ENCODE results near the gene STK11.

STK11 gene

DNA sequence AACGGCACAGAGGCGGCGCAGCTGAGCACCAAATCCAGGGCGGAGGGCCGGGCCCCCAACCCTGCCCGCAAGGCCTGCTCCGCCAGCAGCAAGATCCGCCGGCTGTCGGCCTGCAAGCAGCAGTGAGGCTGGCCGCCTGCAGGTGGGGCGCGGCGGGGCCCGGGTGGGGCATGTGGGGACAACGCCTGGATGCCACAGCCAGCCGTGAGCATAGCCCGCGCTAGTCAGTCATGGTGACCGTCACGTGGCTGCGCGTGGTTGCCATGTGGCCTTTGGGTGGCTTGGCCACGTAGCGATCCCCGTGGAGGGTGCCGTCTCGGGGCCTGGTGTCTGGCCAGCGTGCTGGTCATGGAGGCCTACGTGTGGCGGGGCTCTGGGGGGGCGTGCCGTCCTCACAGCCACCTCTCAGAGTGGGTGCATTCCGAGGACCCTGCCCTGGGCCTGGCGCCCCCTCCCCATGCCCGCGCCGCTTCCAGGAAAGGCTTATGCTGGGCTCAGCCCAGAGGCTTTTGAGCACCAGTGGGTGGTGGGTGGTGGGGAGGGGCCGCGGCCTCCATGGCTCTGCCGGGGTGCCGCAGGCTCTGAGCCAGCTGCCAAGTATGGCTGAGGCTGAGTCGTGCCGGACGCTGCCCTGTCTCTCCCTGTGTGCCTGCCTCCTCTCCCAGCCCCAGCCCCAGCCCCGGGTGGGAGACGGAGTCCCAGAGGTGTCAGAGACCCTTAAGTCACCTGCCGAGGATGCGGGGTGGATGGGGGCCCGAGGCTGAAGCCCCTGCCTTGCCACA, 21.1 kb downstream of the STK11 start:
- no peak overlapping the region for H2AFZ ChIP-seq (ENCODE audit: low read length)
- H4K20me1 ChIP-seq (ENCODE audit: insufficient read depth, low read length) = no peaks in the 10 kb centered on the region

DNA sequence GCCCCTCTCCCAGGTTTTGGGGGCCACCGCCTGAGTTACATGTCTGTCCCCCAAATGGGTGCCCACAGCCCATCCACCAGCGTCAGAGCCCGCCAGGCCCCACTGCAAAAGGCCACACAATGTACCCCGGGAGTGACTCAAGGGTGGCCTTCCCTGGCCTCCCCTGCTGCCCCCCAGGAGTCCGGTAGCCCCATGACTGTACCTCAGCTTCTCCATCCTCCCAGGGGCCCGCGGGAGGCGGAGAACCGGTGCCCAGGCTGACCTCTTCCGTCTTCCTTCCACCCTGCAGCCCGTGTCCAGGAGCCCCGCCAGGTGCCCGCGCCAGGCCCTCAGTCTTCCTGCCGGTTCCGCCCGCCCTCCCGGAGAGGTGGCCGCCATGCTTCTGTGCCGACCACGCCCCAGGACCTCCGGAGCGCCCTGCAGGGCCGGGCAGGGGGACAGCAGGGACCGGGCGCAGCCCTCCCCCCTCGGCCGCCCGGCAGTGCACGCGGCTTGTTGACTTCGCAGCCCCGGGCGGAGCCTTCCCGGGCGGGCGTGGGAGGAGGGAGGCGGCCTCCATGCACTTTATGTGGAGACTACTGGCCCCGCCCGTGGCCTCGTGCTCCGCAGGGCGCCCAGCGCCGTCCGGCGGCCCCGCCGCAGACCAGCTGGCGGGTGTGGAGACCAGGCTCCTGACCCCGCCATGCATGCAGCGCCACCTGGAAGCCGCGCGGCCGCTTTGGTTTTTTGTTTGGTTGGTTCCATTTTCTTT, 21.9 kb downstream of the STK11 start:
- no peak overlapping the region for H3K9ac ChIP-seq (ENCODE audit: low read length)
- no peak overlapping the region for H3K4me2 ChIP-seq (ENCODE audit: low read depth, low read length)
- H3K27ac ChIP-seq (ENCODE audit: low read length) = no peak overlapping the region
- peaks cover 10% of the 10 kb centered on the region; the same call in 1 of the 2 replicates for H3K27me3 ChIP-seq (replicated peaks; ENCODE audit: insufficient read depth, low read length)
- no peak overlapping the region for H3K4me3 ChIP-seq (ENCODE audit: low read length)
- TF ChIP-seq, protein P1, sequence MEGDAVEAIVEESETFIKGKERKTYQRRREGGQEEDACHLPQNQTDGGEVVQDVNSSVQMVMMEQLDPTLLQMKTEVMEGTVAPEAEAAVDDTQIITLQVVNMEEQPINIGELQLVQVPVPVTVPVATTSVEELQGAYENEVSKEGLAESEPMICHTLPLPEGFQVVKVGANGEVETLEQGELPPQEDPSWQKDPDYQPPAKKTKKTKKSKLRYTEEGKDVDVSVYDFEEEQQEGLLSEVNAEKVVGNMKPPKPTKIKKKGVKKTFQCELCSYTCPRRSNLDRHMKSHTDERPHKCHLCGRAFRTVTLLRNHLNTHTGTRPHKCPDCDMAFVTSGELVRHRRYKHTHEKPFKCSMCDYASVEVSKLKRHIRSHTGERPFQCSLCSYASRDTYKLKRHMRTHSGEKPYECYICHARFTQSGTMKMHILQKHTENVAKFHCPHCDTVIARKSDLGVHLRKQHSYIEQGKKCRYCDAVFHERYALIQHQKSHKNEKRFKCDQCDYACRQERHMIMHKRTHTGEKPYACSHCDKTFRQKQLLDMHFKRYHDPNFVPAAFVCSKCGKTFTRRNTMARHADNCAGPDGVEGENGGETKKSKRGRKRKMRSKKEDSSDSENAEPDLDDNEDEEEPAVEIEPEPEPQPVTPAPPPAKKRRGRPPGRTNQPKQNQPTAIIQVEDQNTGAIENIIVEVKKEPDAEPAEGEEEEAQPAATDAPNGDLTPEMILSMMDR (IDR thresholded peaks at IDR 0.05; ENCODE audit: low read length) = no peak
- TF ChIP-seq EZH2 (optimal IDR thresholded peaks at IDR 0.05; ENCODE audit: low read depth, low read length) (no peak), EZH2phosphoT487 (IDR thresholded peaks at IDR 0.05; ENCODE audit: low read length) (no peak)
- no peaks in the 10 kb centered on the region for H3K4me1 ChIP-seq (ENCODE audit: low read length)
- no peaks in the 10 kb centered on the region for H3K9me3 ChIP-seq (replicated peaks; ENCODE audit: insufficient read depth, low read length)
- H4K20me1 ChIP-seq (ENCODE audit: insufficient read depth, low read length) = no peaks in the 10 kb centered on the region
- no peak for DNase-seq
- H3K9me2 ChIP-seq (replicated peaks; ENCODE audit: insufficient read depth, low read length) = no peaks in the 10 kb centered on the region
- H2AFZ ChIP-seq (ENCODE audit: low read length) = no peak overlapping the region
- no peaks in the 10 kb centered on the region for H3K79me2 ChIP-seq (ENCODE audit: low read length)
- no peaks in the 10 kb centered on the region for H3F3A ChIP-seq (ENCODE audit: insufficient read depth, low read length)
- H3K36me3 ChIP-seq (replicated peaks; ENCODE audit: insufficient read depth, low read length) = no peaks in the 10 kb centered on the region

More for the DNA sequence above, 21.1 kb downstream of the STK11 start:
- Histone ChIP-seq H3F3A (ENCODE audit: insufficient read depth, low read length) (no peaks in the 10 kb centered on the region), H3K4me2 (ENCODE audit: low read depth, low read length) (no peak overlapping the region), H3K27me3 (replicated peaks; ENCODE audit: insufficient read depth, low read length) (peaks cover 3% of the 10 kb centered on the region; the same call in 1 of the 2 replicates), H3K79me2 (ENCODE audit: low read length) (no peaks in the 10 kb centered on the region), H3K4me3 (ENCODE audit: low read length) (no peak overlapping the region), H3K27ac (ENCODE audit: low read length) (no peak overlapping the region), H3K36me3 (replicated peaks; ENCODE audit: insufficient read depth, low read length) (no peaks in the 10 kb centered on the region), H3K4me1 (ENCODE audit: low read length) (no peaks in the 10 kb centered on the region), H3K9me2 (replicated peaks; ENCODE audit: insufficient read depth, low read length) (no peaks in the 10 kb centered on the region), H3K9ac (ENCODE audit: low read length) (no peak overlapping the region), H3K9me3 (replicated peaks; ENCODE audit: insufficient read depth, low read length) (no peaks in the 10 kb centered on the region)
- no peak for DNase-seq
- TF ChIP-seq EZH2 (optimal IDR thresholded peaks at IDR 0.05; ENCODE audit: low read depth, low read length) (no peak), EZH2phosphoT487 (IDR thresholded peaks at IDR 0.05; ENCODE audit: low read length) (no peak)
- TF ChIP-seq, protein P1 (IDR thresholded peaks at IDR 0.05; ENCODE audit: low read length) = no peak

DNA sequence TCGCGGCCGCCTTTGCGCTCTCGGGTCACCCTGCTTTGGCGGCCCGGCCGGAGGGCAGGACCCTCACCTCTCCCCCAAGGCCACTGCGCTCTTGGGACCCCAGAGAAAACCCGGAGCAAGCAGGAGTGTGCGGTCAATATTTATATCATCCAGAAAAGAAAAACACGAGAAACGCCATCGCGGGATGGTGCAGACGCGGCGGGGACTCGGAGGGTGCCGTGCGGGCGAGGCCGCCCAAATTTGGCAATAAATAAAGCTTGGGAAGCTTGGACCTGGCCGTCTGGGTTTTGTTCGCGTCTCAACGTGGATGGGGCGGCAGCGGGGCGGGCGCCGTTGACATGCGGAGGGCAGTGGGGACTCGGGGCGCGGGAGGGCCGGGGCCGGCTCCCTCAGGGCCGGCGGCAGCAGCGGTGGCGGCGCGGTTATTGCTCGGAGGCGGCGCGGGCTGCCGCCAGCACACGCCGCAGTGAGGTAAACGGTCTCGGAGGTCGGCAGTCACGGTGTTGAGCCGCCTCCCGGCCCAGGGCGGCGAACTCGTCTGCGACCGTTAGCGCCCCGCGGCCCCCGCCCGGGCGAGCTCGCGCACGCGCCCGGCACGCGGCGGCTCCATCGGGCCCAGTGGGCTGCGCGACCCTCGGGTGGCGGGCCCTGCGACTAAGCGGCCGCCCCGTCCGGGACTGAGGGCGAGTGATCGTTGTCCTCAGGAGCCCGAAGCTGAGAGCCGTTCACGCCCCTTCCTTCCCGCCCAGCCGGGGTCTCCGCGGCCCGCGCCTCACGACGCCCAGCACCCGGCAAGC, 22.8 kb downstream of the STK11 start:
- H3K4me3 ChIP-seq (ENCODE audit: low read length) = no peak overlapping the region
- no peak overlapping the region for H2AFZ ChIP-seq (ENCODE audit: low read length)
- H3K27me3 ChIP-seq (replicated peaks; ENCODE audit: insufficient read depth, low read length) = peaks cover 19% of the 10 kb centered on the region
- no peaks in the 10 kb centered on the region for H3K79me2 ChIP-seq (ENCODE audit: low read length)
- H3K27ac ChIP-seq (ENCODE audit: low read length) = no peak overlapping the region
- no peaks in the 10 kb centered on the region for H3K4me1 ChIP-seq (ENCODE audit: low read length)
- TF ChIP-seq EZH2phosphoT487 (IDR thresholded peaks at IDR 0.05; ENCODE audit: low read length) (no peak), EZH2 (optimal IDR thresholded peaks at IDR 0.05; ENCODE audit: low read depth, low read length) (no peak)
- TF ChIP-seq, protein P1 (IDR thresholded peaks at IDR 0.05; ENCODE audit: low read length) = no peak
- no peaks in the 10 kb centered on the region for H3K36me3 ChIP-seq (replicated peaks; ENCODE audit: insufficient read depth, low read length)
- no peak overlapping the region for H3K4me2 ChIP-seq (ENCODE audit: low read depth, low read length)
- H3K9me2 ChIP-seq (replicated peaks; ENCODE audit: insufficient read depth, low read length) = no peaks in the 10 kb centered on the region
- no peaks in the 10 kb centered on the region for H3K9me3 ChIP-seq (replicated peaks; ENCODE audit: insufficient read depth, low read length)
- no peaks in the 10 kb centered on the region for H4K20me1 ChIP-seq (ENCODE audit: insufficient read depth, low read length)
- no peak overlapping the region for H3K9ac ChIP-seq (ENCODE audit: low read length)
- no peak for DNase-seq
- H3F3A ChIP-seq (ENCODE audit: insufficient read depth, low read length) = no peaks in the 10 kb centered on the region

All from MM.1S (cell line).